SK-N-DZ (cell line): ENCODE data around the gene HAGHL.
"Not testable (repeated sequence)": the region's sequence is repeated elsewhere in the genome, so short reads cannot be mapped to it uniquely, and the experiment has no call there.

Source experiments
- DNase-seq: peaks from one replicate; pipeline ENCODE4 v3.0.0-alpha.2; 2015; ENCODE audit warnings: low spot score

Gene HAGHL

GRCh38 chr16:687499-687898 lies 39.4 kb upstream of the HAGHL start:
- DNase-seq = no peak

- no peak for DNase-seq
These were observed 37.6 kb upstream of the HAGHL start for GRCh38 chr16:689175-689897.

GRCh38 chr16:691242-691641 lies 35.7 kb upstream of the HAGHL start:
- DNase-seq = not testable (repeated sequence)

- no peak for DNase-seq
These were observed 34.4 kb upstream of the HAGHL start for GRCh38 chr16:692356-693108.

- no peak for DNase-seq
These were observed 33.5 kb upstream of the HAGHL start for GRCh38 chr16:693364-693763.

GRCh38 chr16:693766-694165 lies 33.1 kb upstream of the HAGHL start:
- DNase-seq = no peak

- no peak for DNase-seq
These were observed 32.6 kb upstream of the HAGHL start for GRCh38 chr16:694187-694862.

GRCh38 chr16:694863-695354 lies 32.0 kb upstream of the HAGHL start:
- DNase-seq = no peak

- no peak for DNase-seq
These were observed 31.4 kb upstream of the HAGHL start for GRCh38 chr16:695355-696089.

GRCh38 chr16:698911-699671 lies 27.8 kb upstream of the HAGHL start:
- DNase-seq = no peak

GRCh38 chr16:700684-701584 lies 26.0 kb upstream of the HAGHL start:
- DNase-seq = no peak

GRCh38 chr16:702341-702740 lies 24.6 kb upstream of the HAGHL start:
- DNase-seq = no peak

- DNase-seq = no peak
These were observed 23.5 kb upstream of the HAGHL start for GRCh38 chr16:703406-703805.

GRCh38 chr16:704047-704446 lies 22.9 kb upstream of the HAGHL start:
- no peak for DNase-seq

- no peak for DNase-seq
These were observed 22.1 kb upstream of the HAGHL start for GRCh38 chr16:704552-705380.

GRCh38 chr16:705431-706188 lies 21.3 kb upstream of the HAGHL start, which contains the start of gene FBXL16:
Gene FBXL16 (minus strand): TSS chr16:705801. CDS start chr16:697405, 8,396 bp downstream.
- DNase-seq = peak; percentile 70

- DNase-seq = no peak
These were observed 20.5 kb upstream of the HAGHL start for GRCh38 chr16:706189-707061.
